Keratinocyte (primary cell): ENCODE measurements around the gene BABAM2. TPM values are rescaled to one million over a fixed set of nuclear protein-coding genes. Genes with fewer than 3 reads are reported as not detected.
A peak's percentile ranks its signal among the peaks of the same experiment; 100 is the strongest.
"Not testable (repeated sequence)": the region's sequence is repeated elsewhere in the genome, so short reads cannot be mapped to it uniquely, and the experiment has no call there.

Source experiments
- DNase-seq: peaks from one replicate; pipeline ENCODE4 v3.0.0-alpha.2; 2011; ENCODE audit warnings: low read depth, missing footprints, low spot score
- FAIRE-seq: peaks from 2 replicates; lab custom pipeline; 2011; peaks lifted over from hg19 to GRCh38; lab: Jason Lieb, UNC
- H2AFZ ChIP-seq: 2 replicates; pipeline ENCODE4 v1.6.0; 2012; ENCODE audit warnings: low read length, control low read depth, inconsistent platforms; ENCODE audit not compliant: control insufficient read depth
- H3K27ac ChIP-seq: 2 replicates; pipeline ENCODE4 v1.5.1; 2011; ENCODE audit warnings: low read length; ENCODE audit not compliant: control insufficient read depth, insufficient read depth
- H3K27me3 ChIP-seq: 3 replicates; pipeline ENCODE4 v1.6.0; 2011; ENCODE audit warnings: low read length; ENCODE audit not compliant: control insufficient read depth, insufficient read depth; ENCODE audit errors: extremely low read depth
- H3K36me3 ChIP-seq, 2 experiments: 2 replicates in 1 of 2; 3 replicates in 1 of 2; pipeline ENCODE4 v1.5.1; 2011; ENCODE audit warnings: low read length in 2 of 2, mild to moderate bottlenecking in 1 of 2; ENCODE audit not compliant: control insufficient read depth in 2 of 2, insufficient read depth in 2 of 2; ENCODE audit errors: extremely low read depth in 1 of 2
- H3K4me1 ChIP-seq: 3 replicates; pipeline ENCODE4 v1.5.1; 2011; ENCODE audit warnings: low read length; ENCODE audit not compliant: control insufficient read depth, insufficient read depth; ENCODE audit errors: extremely low read depth
- H3K4me2 ChIP-seq: 3 replicates; pipeline ENCODE4 v1.6.0; 2011; ENCODE audit warnings: low read depth, low read length; ENCODE audit not compliant: control insufficient read depth, insufficient read depth; ENCODE audit errors: extremely low read depth
- H3K4me3 ChIP-seq, 3 experiments: fragments of 200-600 bp in 1 of 3; sonication (generic) in 1 of 3; 2 replicates in 2 of 3; 3 replicates in 1 of 3; pipeline ENCODE4 v1.5.1; 2011 to 2016; ENCODE audit warnings: low read length in 3 of 3, mild to moderate bottlenecking in 3 of 3, control low read depth in 2 of 3, inconsistent platforms in 1 of 3, low read depth in 1 of 3, mixed read lengths in 1 of 3, mixed run types in 1 of 3, moderate library complexity in 1 of 3; ENCODE audit not compliant: control insufficient read depth in 2 of 3, insufficient read depth in 2 of 3; ENCODE audit errors: extremely low read depth in 1 of 3
- H3K79me2 ChIP-seq: 2 replicates; pipeline ENCODE4 v1.6.0; 2012; ENCODE audit warnings: low read length; ENCODE audit not compliant: control insufficient read depth, insufficient read depth
- H3K9ac ChIP-seq: 3 replicates; pipeline ENCODE4 v1.6.0; 2011; ENCODE audit warnings: low read length; ENCODE audit not compliant: control insufficient read depth, insufficient read depth; ENCODE audit errors: extremely low read depth
- H3K9me1 ChIP-seq: 3 replicates; pipeline ENCODE4 v1.6.0; 2011; ENCODE audit warnings: low read length; ENCODE audit not compliant: control insufficient read depth, insufficient read depth; ENCODE audit errors: extremely low read depth
- H3K9me3 ChIP-seq: 2 replicates; pipeline ENCODE4 v1.5.1; 2012; ENCODE audit warnings: low read depth, low read length; ENCODE audit not compliant: control insufficient read depth
- H4K20me1 ChIP-seq: 3 replicates; pipeline ENCODE4 v1.6.0; 2011; ENCODE audit warnings: low read length; ENCODE audit not compliant: control insufficient read depth, insufficient read depth; ENCODE audit errors: extremely low read depth
- EZH2 ChIP-seq: IDR thresholded peaks from one replicate; pipeline ENCODE4 v1.6.1; 2012; ENCODE audit warnings: inconsistent platforms, mild to moderate bottlenecking, low read length, moderate library complexity
- dilution Hi-C: fragments of 300-500 bp; cut with MboI; formaldehyde crosslinking; loops from one replicate; pipeline ENCODE4 v1.7.0; 2020; ENCODE audit warnings: low sequenced_read_pairs; ENCODE audit not compliant: extremely low pct_ligation_motif_present
- polyA plus RNA-seq, 5 experiments: library from polyadenylated mRNA; depleted of rRNA in 3 of 5; stranded (reverse) in 3 of 5; stranded (forward) in 1 of 5; unstranded in 1 of 5; fragments of >200 nt; gene quantifications; 1 replicate in 1 of 5; 2 replicates in 3 of 5; 3 replicates in 1 of 5; pipeline versions ENCODE4 v1.2.1 to v1.2.3, GENCODE V29; 2011 to 2012; ENCODE audit warnings: missing spikeins in 2 of 5, low read depth in 1 of 5, low replicate concordance in 1 of 5
- TF ChIP-seq, protein P1 (sequence below), 3 experiments: IDR thresholded peaks in 1 of 3; conservative IDR thresholded peaks in 1 of 3; optimal IDR thresholded peaks in 1 of 3; 2 replicates in 2 of 3; 3 replicates in 1 of 3; pipeline versions ENCODE3 to v1.5.1; 2011; ENCODE audit warnings: low read length in 3 of 3, mild to moderate bottlenecking in 3 of 3, moderate library complexity in 2 of 3, control low read depth in 1 of 3, inconsistent platforms in 1 of 3; ENCODE audit not compliant: insufficient read depth in 2 of 3; ENCODE audit errors: extremely low read depth in 1 of 3

The BABAM2 gene
- polyA plus RNA-seq, 1 donor (not counting 4 experiments of a cell fraction or from before 2014, with no cell fraction given) = 29.8 TPM

DNA sequence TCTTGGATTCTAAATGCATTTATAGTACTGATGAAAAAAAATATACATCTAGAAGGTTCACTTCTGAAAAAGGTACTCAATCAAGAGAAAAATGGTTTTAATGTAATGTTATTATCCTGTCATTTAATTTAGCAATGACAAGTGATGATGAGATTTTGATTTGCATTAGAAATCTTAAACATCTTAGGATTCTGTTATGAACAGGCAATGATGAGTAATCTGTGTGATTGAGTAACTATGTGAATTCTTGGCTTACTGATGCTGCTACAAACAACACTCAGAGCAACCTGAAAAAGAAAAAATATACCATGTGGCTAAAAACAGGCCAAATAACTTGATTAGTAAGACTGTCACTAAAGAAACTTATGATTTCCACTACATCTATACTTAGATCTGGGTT lies 30.4 kb upstream of the BABAM2 start:
- peak overlapping the region; percentile 22 for H3K27ac ChIP-seq
- H3K27me3 ChIP-seq = no peaks in the 10 kb centered on the region
- dilution Hi-C loops = no loop called here
- no peak overlapping the region for H2AFZ ChIP-seq
- H3K4me3 ChIP-seq = no peak overlapping the region
- H4K20me1 ChIP-seq = no peaks in the 10 kb centered on the region
- peaks cover 3% of the 10 kb centered on the region for H3K9me3 ChIP-seq
- no peak overlapping the region for H3K4me2 ChIP-seq
- no peaks in the 10 kb centered on the region for H3K9me1 ChIP-seq
- no peaks in the 10 kb centered on the region for H3K36me3 ChIP-seq
- peaks cover 42% of the 10 kb centered on the region for H3K4me1 ChIP-seq
- TF ChIP-seq, protein P1, sequence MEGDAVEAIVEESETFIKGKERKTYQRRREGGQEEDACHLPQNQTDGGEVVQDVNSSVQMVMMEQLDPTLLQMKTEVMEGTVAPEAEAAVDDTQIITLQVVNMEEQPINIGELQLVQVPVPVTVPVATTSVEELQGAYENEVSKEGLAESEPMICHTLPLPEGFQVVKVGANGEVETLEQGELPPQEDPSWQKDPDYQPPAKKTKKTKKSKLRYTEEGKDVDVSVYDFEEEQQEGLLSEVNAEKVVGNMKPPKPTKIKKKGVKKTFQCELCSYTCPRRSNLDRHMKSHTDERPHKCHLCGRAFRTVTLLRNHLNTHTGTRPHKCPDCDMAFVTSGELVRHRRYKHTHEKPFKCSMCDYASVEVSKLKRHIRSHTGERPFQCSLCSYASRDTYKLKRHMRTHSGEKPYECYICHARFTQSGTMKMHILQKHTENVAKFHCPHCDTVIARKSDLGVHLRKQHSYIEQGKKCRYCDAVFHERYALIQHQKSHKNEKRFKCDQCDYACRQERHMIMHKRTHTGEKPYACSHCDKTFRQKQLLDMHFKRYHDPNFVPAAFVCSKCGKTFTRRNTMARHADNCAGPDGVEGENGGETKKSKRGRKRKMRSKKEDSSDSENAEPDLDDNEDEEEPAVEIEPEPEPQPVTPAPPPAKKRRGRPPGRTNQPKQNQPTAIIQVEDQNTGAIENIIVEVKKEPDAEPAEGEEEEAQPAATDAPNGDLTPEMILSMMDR (optimal IDR thresholded peaks at IDR 0.05 in 1 of 3, IDR thresholded peaks at IDR 0.05 in 1 of 3, conservative IDR thresholded peaks at IDR 0.05 in 1 of 3; ENCODE audit: extremely low read depth in 1 of 3, insufficient read depth in 2 of 3, low read length in 3 of 3) = no peak
- TF ChIP-seq EZH2 = no peak
- FAIRE-seq (peak; percentile 36), DNase-seq (peak; percentile 33)
- H3K79me2 ChIP-seq = no peaks in the 10 kb centered on the region
- H3K9ac ChIP-seq = no peak overlapping the region

DNA sequence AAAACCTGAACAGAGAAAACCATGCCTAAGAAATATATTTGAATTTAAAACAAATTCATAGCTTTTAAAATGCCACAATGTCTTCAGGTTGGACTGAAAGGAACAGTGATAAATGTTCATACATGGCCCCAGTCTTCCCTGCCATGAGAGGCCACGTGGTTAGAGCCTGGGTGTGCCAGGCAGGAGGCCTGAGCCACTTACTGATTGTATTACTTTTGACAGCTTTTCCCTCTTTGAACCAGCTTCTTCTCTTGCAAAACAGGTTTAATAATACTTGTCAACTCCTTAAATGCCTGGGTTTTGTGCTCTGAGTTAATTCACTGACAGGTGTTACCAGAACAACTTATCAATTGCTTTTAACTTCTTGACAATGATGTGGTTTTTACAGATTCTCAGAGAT lies 27.4 kb upstream of the BABAM2 start:
- TF ChIP-seq EZH2 = no peak
- Histone ChIP-seq H3K4me1 (peaks cover 15% of the 10 kb centered on the region), H3K79me2 (no peaks in the 10 kb centered on the region), H3K4me2 (no peak overlapping the region), H3K36me3 (no peaks in the 10 kb centered on the region), H3K9me1 (no peaks in the 10 kb centered on the region), H3K27me3 (no peaks in the 10 kb centered on the region), H4K20me1 (no peaks in the 10 kb centered on the region), H3K9ac (no peak overlapping the region), H3K9me3 (peaks cover 2% of the 10 kb centered on the region), H3K27ac (no peak overlapping the region), H2AFZ (no peak overlapping the region), H3K4me3 (no peak overlapping the region)
- dilution Hi-C loops = no loop called here
- no peak for DNase-seq
- peak; percentile 79 for FAIRE-seq

DNA sequence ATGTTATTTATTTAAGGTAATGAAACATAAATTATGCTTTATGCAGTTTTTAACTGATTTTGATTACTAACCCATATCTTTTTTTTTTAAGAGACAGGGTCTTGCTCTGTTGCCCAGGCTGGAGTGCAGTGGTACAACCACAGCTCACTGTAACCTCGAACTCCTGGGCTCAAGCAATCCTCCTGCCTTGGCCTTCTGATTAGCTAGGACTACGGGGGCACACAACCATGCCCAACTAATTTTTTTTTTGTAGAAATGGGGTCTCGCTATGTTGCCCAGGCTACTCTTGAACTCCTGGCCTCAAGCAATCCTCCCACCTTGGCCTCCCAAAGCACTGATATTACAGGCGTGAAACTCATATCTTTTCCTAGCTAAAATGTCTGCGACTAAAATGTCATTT lies 26.6 kb upstream of the BABAM2 start:
- H3K4me2 ChIP-seq = not testable (repeated sequence)

More for the DNA sequence above, 26.6 kb upstream of the BABAM2 start:
- FAIRE-seq, H3K79me2 ChIP-seq, H3K9me1 ChIP-seq, H3K36me3 ChIP-seq, DNase-seq, H4K20me1 ChIP-seq, H3K9me3 ChIP-seq, H2AFZ ChIP-seq, H3K27ac ChIP-seq, H3K4me3 ChIP-seq, H3K27me3 ChIP-seq, H3K9ac ChIP-seq, dilution Hi-C loops: not testable (repeated sequence)
- peaks cover 15% of the 10 kb centered on the region for H3K4me1 ChIP-seq
